IgD-negative memory B cell (primary cell): ENCODE measurements around the gene ACO1. TPM values are rescaled to one million over a fixed set of nuclear protein-coding genes. Genes with fewer than 3 reads are reported as not detected.
A peak's percentile ranks its signal among the peaks of the same experiment; 100 is the strongest.

Source experiments
- H3K27ac Mint-ChIP-seq, 3 donors: one replicate each; pipeline ENCODE4 v1.8.0; 2020 to 2022; ENCODE audit warnings: mild to moderate bottlenecking in 3 of 3, mixed read lengths in 3 of 3, moderate library complexity in 1 of 3
- H3K27me3 Mint-ChIP-seq: one replicate; pipeline ENCODE4 v1.8.0; 2021; ENCODE audit warnings: mixed read lengths
- H3K36me3 Mint-ChIP-seq: one replicate; pipeline ENCODE4 v1.8.0; 2020; ENCODE audit warnings: mild to moderate bottlenecking, mixed read lengths
- H3K4me1 Mint-ChIP-seq, 3 donors: one replicate each; pipeline ENCODE4 v1.8.0; 2020 to 2022; ENCODE audit warnings: mixed read lengths in 3 of 3, mild to moderate bottlenecking in 1 of 3
- H3K4me3 Mint-ChIP-seq, 4 donors: one replicate each; pipeline ENCODE4 v1.8.0; 2020 to 2022; ENCODE audit warnings: mild to moderate bottlenecking in 4 of 4, mixed read lengths in 4 of 4, moderate library complexity in 3 of 4
- H3K9me3 Mint-ChIP-seq, 3 donors: one replicate each; pipeline ENCODE4 v1.8.0; 2020 to 2021; ENCODE audit warnings: mixed read lengths in 3 of 3, mild to moderate bottlenecking in 1 of 3
- polyA plus RNA-seq: library from polyadenylated mRNA; unstranded; fragments of 300-500 nt; fragmentation: Illumina TruSeq; gene quantifications from one replicate; pipeline ENCODE4 v1.2.3, GENCODE V29; 2021

ACO1 gene
- polyA plus RNA-seq, 1 donor from 2014 or later, result 8.9 TPM

GRCh38 chr9:32468740-32469139, 84.3 kb downstream of the ACO1 start:
- H3K9me3 Mint-ChIP-seq, result no peaks in the 10 kb centered on the region
- H3K4me3 Mint-ChIP-seq, result no peak overlapping the region
- H3K27me3 Mint-ChIP-seq, result no peaks in the 10 kb centered on the region
- H3K36me3 Mint-ChIP-seq, result peaks cover 10% of the 10 kb centered on the region
- no peak overlapping the region for H3K27ac Mint-ChIP-seq
- no peaks in the 10 kb centered on the region for H3K4me1 Mint-ChIP-seq

GRCh38 chr9:32472344-32472743, 87.9 kb downstream of the ACO1 start:
- no peaks in the 10 kb centered on the region for H3K4me1 Mint-ChIP-seq
- H3K27me3 Mint-ChIP-seq, result no peaks in the 10 kb centered on the region
- no peaks in the 10 kb centered on the region for H3K9me3 Mint-ChIP-seq
- H3K4me3 Mint-ChIP-seq, result no peak overlapping the region
- H3K36me3 Mint-ChIP-seq, result peaks cover 14% of the 10 kb centered on the region
- peak overlapping the region in 1 of 3 donors; percentile 33 for H3K27ac Mint-ChIP-seq

GRCh38 chr9:32483343-32483742, 98.9 kb downstream of the ACO1 start:
- Mint-ChIP-seq H3K4me3 (no peak overlapping the region), H3K36me3 (peaks cover 14% of the 10 kb centered on the region), H3K4me1 (no peaks in the 10 kb centered on the region), H3K9me3 (no peaks in the 10 kb centered on the region), H3K27ac (no peak overlapping the region), H3K27me3 (no peaks in the 10 kb centered on the region)

GRCh38 chr9:32486839-32487562, 102.6 kb downstream of the ACO1 start:
- no peak overlapping the region for H3K27ac Mint-ChIP-seq
- peaks cover 14% of the 10 kb centered on the region for H3K36me3 Mint-ChIP-seq
- no peaks in the 10 kb centered on the region for H3K9me3 Mint-ChIP-seq
- no peak overlapping the region for H3K4me3 Mint-ChIP-seq
- no peaks in the 10 kb centered on the region for H3K27me3 Mint-ChIP-seq
- no peaks in the 10 kb centered on the region for H3K4me1 Mint-ChIP-seq

GRCh38 chr9:32487981-32488380, 103.5 kb downstream of the ACO1 start:
- Mint-ChIP-seq H3K27ac (no peak overlapping the region), H3K9me3 (no peaks in the 10 kb centered on the region), H3K4me1 (no peaks in the 10 kb centered on the region), H3K36me3 (peaks cover 20% of the 10 kb centered on the region), H3K27me3 (no peaks in the 10 kb centered on the region), H3K4me3 (no peak overlapping the region)

- peaks cover 9% of the 10 kb centered on the region for H3K36me3 Mint-ChIP-seq
- H3K27me3 Mint-ChIP-seq, result no peaks in the 10 kb centered on the region
- H3K27ac Mint-ChIP-seq, result peak overlapping the region in 1 of 3 donors; percentile 35
- no peak overlapping the region for H3K4me3 Mint-ChIP-seq
- no peaks in the 10 kb centered on the region for H3K9me3 Mint-ChIP-seq
- no peaks in the 10 kb centered on the region for H3K4me1 Mint-ChIP-seq
Observed at GRCh38 chr9:32490601-32491000, 106.2 kb downstream of the ACO1 start.

- Mint-ChIP-seq H3K27ac (no peak overlapping the region), H3K4me1 (peaks cover 0 to 1% (median 0%) of the 10 kb centered on the region in 3 donors), H3K4me3 (no peak overlapping the region), H3K9me3 (no peaks in the 10 kb centered on the region), H3K27me3 (no peaks in the 10 kb centered on the region), H3K36me3 (peaks cover 9% of the 10 kb centered on the region)
Observed at GRCh38 chr9:32497921-32498320, 113.5 kb downstream of the ACO1 start.

GRCh38 chr9:32500768-32501167, 116.3 kb downstream of the ACO1 start:
- Mint-ChIP-seq H3K27ac (no peak overlapping the region), H3K4me1 (peaks cover 0 to 3% (median 0%) of the 10 kb centered on the region in 3 donors), H3K4me3 (no peak overlapping the region)

GRCh38 chr9:32501868-32502267, 117.4 kb downstream of the ACO1 start:
- peaks cover 0 to 3% (median 0%) of the 10 kb centered on the region in 3 donors for H3K4me1 Mint-ChIP-seq
- H3K27ac Mint-ChIP-seq, result no peak overlapping the region
- H3K9me3 Mint-ChIP-seq, result no peaks in the 10 kb centered on the region
- peaks cover 2% of the 10 kb centered on the region for H3K36me3 Mint-ChIP-seq
- H3K4me3 Mint-ChIP-seq, result no peak overlapping the region
- no peaks in the 10 kb centered on the region for H3K27me3 Mint-ChIP-seq

More at GRCh38 chr9:32500768-32501167, 116.3 kb downstream of the ACO1 start:
- Mint-ChIP-seq H3K36me3 (peaks cover 6% of the 10 kb centered on the region), H3K9me3 (no peaks in the 10 kb centered on the region), H3K27me3 (no peaks in the 10 kb centered on the region)

GRCh38 chr9:32502464-32502863, 118.0 kb downstream of the ACO1 start:
- H3K27ac Mint-ChIP-seq, result peak overlapping the region in 2 of 3 donors; percentile 43 to 60
- no peaks in the 10 kb centered on the region for H3K27me3 Mint-ChIP-seq
- no peak overlapping the region for H3K4me3 Mint-ChIP-seq
- H3K36me3 Mint-ChIP-seq, result peaks cover 2% of the 10 kb centered on the region
- H3K9me3 Mint-ChIP-seq, result no peaks in the 10 kb centered on the region
- peaks cover 0 to 3% (median 0%) of the 10 kb centered on the region in 3 donors for H3K4me1 Mint-ChIP-seq

- no peaks in the 10 kb centered on the region for H3K27me3 Mint-ChIP-seq
- H3K27ac Mint-ChIP-seq, result peak overlapping the region in 1 of 3 donors; percentile 43
- no peaks in the 10 kb centered on the region for H3K9me3 Mint-ChIP-seq
- peaks cover 0 to 3% (median 0%) of the 10 kb centered on the region in 3 donors for H3K4me1 Mint-ChIP-seq
- no peak overlapping the region for H3K4me3 Mint-ChIP-seq
- H3K36me3 Mint-ChIP-seq, result peaks cover 2% of the 10 kb centered on the region
Observed at GRCh38 chr9:32503008-32503407, 118.6 kb downstream of the ACO1 start.

Other genes with a start within 250 kb of the ACO1 start
- gene RIGI, start 141.6 kb downstream of the ACO1 start, polyA plus RNA-seq, result 16.9 TPM
- 103 TPM for gene SMIM27, start 167.7 kb downstream of the ACO1 start, polyA plus RNA-seq
- gene TOPORS, start 167.9 kb downstream of the ACO1 start, polyA plus RNA-seq, result 21.4 TPM
- 62.6 TPM for gene NDUFB6, start 188.5 kb downstream of the ACO1 start, polyA plus RNA-seq